Lower leg skin (tissue), 3 donors: ENCODE results near the gene EIF2S1.

Experiments
- POLR2A ChIP-seq, 2 donors: fragments of 450-650 bp; IDR thresholded peaks; one replicate each; pipeline ENCODE4 v1.6.1; 2016 to 2017; ENCODE audit warnings: antibody characterized with exemption in 2 of 2, mild to moderate bottlenecking in 1 of 2, moderate library complexity in 1 of 2
- TF ChIP-seq, protein P1 (sequence below), 3 donors: fragments of 450-650 bp; IDR thresholded peaks; one replicate each; pipeline ENCODE4 v1.5.1; 2016; ENCODE audit warnings: antibody characterized with exemption in 3 of 3, mild to moderate bottlenecking in 3 of 3, moderate library complexity in 2 of 3

DNA sequence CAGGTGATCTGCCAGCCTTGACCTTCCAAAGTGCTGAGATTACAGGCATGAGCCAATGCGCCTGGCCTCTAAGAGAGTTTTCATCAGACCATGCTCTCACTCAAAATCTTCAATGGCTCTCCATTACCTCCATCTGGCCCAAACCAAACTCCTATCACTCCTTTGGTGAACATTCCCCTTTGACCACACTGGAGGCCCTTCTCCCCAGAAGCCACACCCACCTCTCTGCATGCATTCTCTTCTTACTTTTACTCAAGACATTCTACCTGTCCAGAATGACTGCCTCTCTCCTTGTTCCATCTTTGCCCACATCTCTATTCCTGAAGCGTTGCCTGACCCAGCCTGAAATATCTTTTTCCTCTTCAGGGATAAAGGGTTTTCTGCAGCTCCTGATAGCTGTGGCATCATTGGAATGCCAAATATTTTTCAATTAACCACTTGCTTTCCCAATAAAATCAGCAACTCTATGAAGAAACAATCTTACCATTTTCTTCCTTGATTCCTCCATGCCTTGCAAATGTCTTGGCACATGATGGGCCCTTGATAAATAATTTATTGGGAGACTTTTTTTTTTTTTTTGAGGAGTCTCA lies 36.3 kb downstream of the EIF2S1 start:
- TF ChIP-seq, protein P1, sequence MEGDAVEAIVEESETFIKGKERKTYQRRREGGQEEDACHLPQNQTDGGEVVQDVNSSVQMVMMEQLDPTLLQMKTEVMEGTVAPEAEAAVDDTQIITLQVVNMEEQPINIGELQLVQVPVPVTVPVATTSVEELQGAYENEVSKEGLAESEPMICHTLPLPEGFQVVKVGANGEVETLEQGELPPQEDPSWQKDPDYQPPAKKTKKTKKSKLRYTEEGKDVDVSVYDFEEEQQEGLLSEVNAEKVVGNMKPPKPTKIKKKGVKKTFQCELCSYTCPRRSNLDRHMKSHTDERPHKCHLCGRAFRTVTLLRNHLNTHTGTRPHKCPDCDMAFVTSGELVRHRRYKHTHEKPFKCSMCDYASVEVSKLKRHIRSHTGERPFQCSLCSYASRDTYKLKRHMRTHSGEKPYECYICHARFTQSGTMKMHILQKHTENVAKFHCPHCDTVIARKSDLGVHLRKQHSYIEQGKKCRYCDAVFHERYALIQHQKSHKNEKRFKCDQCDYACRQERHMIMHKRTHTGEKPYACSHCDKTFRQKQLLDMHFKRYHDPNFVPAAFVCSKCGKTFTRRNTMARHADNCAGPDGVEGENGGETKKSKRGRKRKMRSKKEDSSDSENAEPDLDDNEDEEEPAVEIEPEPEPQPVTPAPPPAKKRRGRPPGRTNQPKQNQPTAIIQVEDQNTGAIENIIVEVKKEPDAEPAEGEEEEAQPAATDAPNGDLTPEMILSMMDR (IDR thresholded peaks at IDR 0.05) = no peak
- no peak for TF ChIP-seq POLR2A (IDR thresholded peaks at IDR 0.05)
